CD4-positive, alpha-beta T cell treated with Interleukin-6 for 4 hours (primary cell): ENCODE measurements around the gene ZNF823.
"Not testable (repeated sequence)": the region's sequence is repeated elsewhere in the genome, so short reads cannot be mapped to it uniquely, and the experiment has no call there.

ENCODE experiments used
- DNase-seq: peaks from one replicate; pipeline ENCODE4 v3.0.0-alpha.2; 2020; ENCODE audit warnings: mixed read lengths

The ZNF823 gene

DNA sequence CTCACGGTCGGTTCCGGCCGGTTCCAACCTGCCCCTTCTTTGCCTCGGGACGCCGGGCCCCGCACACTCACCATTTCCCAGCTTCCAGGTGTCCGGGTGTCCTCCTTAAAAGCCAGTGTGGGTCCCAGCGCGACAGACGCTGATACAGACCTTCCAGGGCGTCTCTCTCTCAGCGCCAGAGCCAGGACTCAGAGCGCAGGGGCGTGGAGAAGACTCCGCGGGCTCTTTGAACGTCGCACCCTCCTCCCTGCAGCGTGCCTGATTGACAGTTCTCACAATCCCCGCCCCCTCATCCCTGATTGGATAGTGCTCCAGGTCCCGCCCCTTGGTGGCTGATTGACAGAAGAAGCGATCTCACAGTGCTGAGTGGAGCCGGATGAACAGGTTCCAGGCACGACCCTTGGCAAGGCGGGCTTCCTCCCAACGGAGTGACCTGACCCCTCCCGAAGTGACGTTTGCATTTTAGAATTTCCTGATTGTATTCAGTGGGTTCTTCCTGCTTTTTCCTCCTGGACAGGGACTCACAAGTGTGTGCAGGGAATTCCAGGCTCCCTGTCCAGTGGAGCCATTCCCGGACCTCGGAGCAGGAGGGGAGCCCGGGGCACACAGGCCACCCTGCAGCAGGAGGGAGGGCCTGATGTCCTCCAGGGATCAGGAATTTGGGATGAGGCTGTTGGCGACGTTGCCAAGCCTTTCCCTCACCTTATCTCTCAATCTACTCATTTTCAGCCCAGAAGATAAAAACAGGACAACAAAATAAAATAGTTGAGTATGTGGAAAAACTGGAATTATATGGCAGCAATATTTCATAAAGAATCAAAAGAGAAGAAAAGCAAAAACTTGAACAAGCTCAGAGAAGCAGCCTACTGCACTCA lies at the start of gene ZNF823:
ZNF823 (minus strand) TSS at position 201 of the 875 bp plus-strand sequence; CDS start at position 74, 127 bp downstream.
- DNase-seq, result peak; percentile 98

- DNase-seq, result no peak
Measured at GRCh38 chr19:11787536-11787935, 48.8 kb upstream of the ZNF823 start.

- DNase-seq, result no peak
Measured at GRCh38 chr19:11784356-11784755, 45.6 kb upstream of the ZNF823 start.

GRCh38 chr19:11783767-11784166 lies 45.0 kb upstream of the ZNF823 start:
- no peak for DNase-seq

DNA sequence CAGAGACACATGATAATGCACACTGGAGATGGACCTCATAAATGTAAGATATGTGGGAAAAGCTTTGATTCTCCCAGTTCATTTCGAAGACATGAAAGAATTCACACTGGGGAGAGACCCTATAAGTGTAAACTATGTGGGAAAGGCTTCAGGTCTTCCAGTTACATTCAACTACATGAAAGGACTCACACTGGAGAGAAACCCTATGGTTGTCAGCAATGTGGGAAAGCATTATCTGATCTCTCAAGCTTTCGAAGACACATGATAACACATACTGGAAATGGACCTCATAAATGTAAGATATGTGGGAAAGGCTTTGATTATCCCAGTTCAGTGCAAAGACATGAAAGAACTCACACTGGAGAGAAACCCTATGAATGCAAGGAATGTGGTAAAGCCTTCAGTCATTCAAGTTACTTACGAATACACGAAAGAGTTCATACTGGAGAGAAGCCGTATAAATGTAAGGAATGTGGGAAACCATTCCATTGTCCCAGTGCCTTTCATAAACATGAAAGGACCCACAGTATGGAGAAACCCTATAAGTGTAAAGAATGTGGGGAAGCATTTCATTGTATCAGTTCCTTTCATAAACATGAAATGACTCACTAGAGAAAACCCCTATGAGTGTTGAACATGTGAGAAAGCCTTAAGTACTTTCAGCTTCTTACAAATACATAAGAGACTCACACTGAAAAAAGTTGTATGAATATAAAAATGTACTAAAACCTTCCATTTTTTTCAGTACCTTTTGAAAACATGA lies 42.7 kb upstream of the ZNF823 start:
- no peak for DNase-seq

DNA sequence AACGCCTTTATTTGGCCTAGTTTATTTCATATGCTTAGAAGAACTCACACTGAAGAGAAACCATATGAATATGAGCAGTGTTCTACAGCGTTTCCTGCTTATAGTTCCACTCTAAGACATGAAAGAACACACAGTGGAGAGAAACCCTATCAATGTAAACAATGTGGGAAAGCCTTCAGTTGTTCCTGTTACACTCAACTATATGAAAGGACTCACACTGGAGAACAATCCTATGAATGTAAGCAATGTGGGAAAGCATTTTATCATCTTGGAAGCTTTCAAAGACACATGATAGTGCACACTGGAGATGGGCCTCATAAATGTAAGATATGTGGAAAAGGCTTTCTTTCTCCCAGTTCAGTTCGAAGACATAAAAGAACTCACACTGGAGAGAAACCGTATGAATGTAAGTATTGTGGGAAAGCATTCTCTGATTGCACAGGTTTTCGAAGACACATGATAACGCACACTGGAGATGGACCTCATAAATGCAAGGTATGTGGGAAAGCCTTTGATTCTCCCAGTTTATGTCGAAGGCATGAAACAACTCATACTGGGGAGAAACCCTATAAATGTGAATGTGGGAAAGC lies 41.8 kb upstream of the ZNF823 start:
- no peak for DNase-seq

DNA sequence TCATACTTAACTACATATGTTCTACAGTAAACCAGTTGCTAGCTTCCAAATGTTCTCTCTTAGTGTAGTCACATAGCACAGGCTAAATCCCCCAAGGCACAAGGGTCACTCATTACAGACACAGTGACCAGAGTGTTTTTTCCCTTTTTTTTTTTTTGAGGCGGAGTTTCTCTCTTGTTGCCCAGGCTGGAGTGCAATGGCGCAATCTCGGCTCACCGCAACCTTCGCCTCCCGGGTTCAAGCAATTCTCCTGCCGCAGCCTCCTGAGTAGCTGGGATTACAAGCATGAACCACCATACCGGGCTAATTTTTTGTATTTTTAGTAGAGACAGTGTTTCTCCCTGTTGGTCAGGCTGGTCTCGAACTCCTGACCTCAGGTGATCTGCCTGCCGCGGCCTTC lies 37.9 kb upstream of the ZNF823 start:
- DNase-seq, result not testable (repeated sequence)

DNA sequence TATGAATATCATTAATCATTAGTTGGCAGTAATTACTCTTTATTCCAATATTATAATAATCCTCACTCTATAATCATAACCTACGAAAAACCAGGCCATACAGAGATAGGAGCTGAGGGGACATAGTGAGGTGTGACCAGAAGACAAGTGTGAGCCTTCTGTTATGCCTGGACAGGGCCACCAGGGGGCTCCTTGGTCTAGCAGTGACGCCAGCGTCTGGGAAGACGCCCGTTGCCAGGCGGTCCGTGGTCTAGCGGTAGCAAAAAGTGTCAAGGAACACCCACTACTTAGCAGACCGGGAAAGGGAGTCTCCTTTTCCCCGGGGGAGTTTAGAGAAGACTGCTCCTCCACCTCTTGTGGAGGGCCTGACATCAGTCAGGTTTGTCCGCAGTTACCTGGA lies 32.8 kb upstream of the ZNF823 start:
- DNase-seq, result not testable (repeated sequence)

- DNase-seq, result no peak
Measured at GRCh38 chr19:11769995-11770394, 31.2 kb upstream of the ZNF823 start.

GRCh38 chr19:11767633-11768133 lies 28.9 kb upstream of the ZNF823 start:
- DNase-seq, result peak; percentile 26

DNA sequence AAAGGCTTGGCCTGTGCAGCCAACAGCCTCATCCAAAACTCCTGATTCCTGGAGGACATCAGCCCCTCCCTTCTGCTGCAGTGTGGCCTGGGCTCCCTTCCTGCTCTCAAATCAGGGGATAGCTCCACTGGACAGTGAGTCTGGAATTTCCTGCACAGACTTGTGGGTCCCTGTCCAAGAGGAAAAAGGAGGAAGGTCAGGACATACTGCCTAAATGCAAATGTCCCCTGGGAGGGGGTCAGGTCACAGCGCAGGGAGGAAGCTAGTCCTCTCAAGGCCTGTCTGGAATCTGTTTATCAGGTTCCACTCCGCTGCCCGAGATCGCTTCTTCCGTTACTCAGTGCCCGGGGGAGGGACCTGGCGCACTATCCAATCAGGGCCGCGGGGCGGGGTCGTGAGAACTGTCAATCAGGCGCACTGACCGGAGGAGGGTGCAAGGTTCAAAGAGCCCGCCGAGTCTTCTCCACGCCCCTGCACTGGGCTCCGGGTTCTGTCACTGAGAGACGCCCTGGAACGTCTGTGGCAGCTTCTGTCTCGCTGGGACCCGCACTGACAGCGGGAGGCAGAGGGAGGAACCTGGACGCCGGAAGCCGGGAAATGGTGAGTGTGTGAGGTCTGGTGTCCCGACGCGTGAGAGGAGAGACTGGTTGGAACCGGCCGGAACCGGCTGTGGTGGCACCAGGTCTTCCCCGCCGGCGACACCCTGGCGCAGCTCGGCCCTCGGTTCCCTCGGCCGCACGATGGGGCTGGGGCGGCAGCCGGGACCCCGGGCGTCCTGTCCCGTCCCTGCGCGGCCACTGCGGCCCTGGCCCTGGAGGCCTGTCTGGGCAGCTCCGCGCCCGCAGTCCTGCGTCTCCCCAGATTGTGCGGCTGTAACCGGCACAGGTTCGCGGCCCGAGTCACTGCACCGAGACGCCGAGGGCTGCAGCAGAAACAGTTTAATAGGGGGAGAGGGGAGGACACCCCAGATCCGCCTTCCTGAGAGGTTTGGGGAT lies 28.1 kb upstream of the ZNF823 start, which contains the start of gene ZNF441:
ZNF441 (plus strand) TSS at position 404 of the 995 bp plus-strand sequence; CDS start at position 598, 194 bp downstream.
- DNase-seq, result peak; percentile 96

DNA sequence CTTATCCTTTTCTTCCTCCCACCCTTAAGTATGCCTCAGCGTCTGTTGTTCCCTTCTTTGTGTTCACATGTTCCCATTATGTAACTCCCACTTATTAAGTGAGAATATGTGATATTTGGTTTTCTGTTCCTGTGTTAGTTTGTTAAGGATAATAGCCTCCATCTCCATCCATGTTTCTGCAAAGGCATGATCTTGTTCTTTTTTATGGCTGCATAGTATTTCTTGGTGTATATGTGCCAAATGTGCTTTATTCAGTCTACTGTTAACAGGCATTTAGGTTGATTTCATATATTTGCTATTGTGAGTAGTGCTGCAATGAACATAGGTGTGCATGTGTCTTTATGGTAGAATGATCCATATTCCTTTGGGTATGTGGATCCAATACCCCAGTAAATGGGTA lies 24.9 kb upstream of the ZNF823 start:
- DNase-seq, result no peak

DNA sequence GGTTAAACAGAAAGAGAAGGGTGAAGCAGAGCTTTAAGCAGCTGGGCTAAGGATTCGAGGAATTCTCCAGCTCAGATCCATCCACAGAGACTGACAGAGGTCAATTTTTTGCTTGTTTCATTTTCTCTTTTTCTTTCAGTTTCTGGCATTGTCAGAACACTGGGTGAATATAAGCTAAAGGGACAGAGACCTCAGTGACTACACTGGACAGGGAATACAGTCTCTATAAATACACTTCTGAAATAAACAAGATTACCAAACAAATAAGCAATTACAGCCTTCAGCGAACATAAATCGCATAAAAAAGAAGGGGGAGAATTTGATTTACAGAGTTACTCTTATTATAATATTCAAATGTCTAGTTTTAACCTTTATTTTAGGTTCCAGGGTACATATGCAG lies 24.4 kb upstream of the ZNF823 start:
- DNase-seq, result no peak

GRCh38 chr19:11759805-11760204 lies 21.1 kb upstream of the ZNF823 start:
- DNase-seq, result no peak

- no peak for DNase-seq
Measured at GRCh38 chr19:11756965-11757364, 18.2 kb upstream of the ZNF823 start.

- no peak for DNase-seq
Measured at GRCh38 chr19:11754663-11755062, 15.9 kb upstream of the ZNF823 start.

DNA sequence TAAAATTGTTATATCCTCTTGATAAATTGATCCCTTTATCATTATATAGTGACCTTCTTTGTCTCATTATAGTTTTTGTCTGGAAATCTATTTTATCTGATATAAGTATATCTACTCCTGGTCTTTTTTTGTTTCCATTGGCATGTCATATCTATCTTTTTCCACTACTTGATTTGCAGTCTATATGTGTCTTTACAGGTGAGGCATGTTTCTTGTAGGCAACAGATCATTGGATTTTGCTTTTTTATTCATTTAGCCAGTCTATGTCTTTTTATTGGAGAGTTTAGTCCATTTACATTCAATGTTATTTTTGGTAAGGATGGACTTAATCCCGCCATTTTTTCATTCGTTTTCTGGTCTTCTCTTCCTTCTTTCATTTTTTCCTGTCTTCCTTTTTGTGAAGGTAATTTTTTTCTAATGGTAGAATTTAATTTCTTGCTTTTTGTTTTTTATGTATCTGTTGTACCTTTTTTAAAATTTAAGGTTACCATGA lies 13.5 kb upstream of the ZNF823 start:
- DNase-seq, result no peak

DNA sequence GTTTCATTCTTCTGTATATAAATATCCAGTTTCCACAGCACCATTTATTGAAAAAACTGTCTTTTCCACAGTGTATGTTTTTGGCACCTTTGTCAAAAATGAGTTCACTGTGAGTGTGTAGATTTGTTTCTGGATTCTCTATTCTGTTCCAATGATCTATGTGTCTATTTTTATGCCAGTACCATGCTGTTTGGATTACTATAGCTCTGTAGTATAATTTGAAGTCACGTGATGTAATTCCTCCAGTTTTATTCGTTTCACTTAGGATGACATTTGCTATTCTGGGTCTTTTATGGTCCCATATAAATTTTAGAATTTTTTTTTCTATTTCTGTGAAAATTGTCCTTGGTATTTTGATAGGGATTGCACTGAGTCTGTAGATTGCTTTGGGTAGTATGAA lies 11.0 kb upstream of the ZNF823 start:
- DNase-seq, result no peak

DNA sequence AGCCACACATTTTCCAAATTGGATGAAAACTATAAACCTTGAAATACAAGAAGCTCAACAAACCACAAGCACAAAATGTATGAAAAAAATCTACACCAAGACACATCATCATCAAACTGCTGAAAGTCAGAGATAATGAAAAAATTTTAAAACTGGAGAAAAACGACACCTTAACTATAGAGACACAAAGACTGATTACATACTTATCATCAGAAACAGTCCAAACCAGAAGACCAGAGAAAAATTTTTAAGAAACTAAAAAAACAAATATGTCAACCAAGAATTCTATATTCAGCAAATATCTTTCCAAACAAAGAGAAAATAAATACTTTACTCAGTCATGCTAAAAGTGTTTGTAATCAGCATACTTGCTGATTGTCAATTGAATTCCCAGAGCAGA lies 8.5 kb upstream of the ZNF823 start:
- DNase-seq, result no peak

DNA sequence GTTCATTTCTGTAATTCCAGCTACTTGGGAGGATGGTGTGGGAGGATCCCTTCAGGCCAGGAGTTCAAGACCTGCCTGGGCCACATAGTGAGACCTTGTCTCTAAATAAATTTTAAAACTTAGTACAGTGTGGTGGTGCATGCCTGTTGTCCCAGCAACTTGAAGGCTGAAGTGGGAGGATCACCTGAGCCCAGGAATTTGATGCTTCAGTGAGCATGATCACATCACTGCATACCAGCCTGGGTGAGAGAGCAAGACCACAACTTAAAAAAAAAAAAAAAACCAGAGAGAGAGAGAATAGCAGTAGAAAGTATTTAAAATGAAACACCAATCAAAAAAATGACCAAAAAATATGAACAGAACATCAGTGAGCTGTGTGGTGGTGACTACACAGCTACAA lies 7.1 kb upstream of the ZNF823 start:
- DNase-seq, result no peak

DNA sequence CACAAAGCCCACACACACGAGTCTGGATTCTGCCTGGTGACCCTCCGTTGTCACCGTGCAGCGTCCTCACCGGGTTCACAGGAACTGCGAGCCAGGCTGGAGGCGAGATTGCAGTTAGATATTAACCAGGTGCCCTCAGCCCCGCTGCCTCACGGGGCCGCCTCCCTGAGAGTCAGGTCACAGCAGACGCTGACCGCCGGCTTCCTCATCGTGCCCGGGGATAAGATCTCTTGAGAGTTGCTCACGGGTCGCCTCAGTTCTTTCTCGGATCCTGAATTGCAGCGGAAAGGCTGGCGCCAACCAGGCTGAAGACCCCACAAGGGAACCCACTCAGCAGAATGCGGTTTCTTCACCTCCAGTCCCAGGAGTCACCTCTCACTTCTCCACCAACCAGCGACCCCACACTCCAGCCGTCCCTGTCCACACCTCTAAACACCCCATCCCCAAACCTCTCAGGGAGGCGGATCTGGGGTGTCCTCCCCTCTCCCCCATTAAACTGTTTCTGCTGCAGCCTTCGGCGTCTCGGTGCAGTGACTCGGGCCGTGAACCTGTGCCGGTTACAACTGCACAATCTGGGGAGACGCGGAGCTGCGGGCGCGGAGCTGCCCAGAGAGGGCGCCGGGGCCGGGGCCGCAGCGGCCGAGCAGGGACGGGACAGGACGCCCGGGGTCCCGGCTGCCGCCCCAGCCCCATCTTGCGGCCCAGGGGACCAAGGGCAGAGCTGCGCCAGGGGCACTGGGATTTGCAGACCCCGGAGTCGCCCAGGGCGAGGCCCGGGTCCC lies 591 bp downstream of the ZNF823 start:
- DNase-seq, result peak; percentile 31
